Neural progenitor cell (in vitro differentiated cells): ENCODE measurements around the gene SKIL. TPM values are rescaled to one million over a fixed set of nuclear protein-coding genes. Genes with fewer than 3 reads are reported as not detected.

ENCODE experiments used
- DNase-seq: peaks from one replicate; pipeline ENCODE4 v3.0.0-alpha.2; 2016; ENCODE audit warnings: low spot score
- H2AFZ ChIP-seq: fragments of 200-600 bp; sonication (generic); replicated peaks from 2 replicates; pipeline ENCODE4 v1.6.1; 2016; ENCODE audit warnings: antibody characterized with exemption
- H3F3A ChIP-seq: fragments of 200-600 bp; sonication (generic); 2 replicates; pipeline ENCODE4 v1.6.1; 2016; ENCODE audit warnings: antibody characterized with exemption, low read depth
- H3K27ac ChIP-seq: fragments of 200-600 bp; sonication (generic); 2 replicates; pipeline ENCODE4 v1.5.1; 2016; ENCODE audit warnings: mild to moderate bottlenecking
- H3K27me3 ChIP-seq: fragments of 200-600 bp; sonication (generic); 2 replicates; pipeline ENCODE4 v1.6.1; 2016; ENCODE audit warnings: mild to moderate bottlenecking, moderate library complexity
- H3K36me3 ChIP-seq: fragments of 200-600 bp; sonication (generic); 2 replicates; pipeline ENCODE4 v1.5.1; 2016
- H3K4me1 ChIP-seq: fragments of 200-600 bp; sonication (generic); 2 replicates; pipeline ENCODE4 v1.6.1; 2016; ENCODE audit warnings: mixed run types
- H3K4me2 ChIP-seq: fragments of 200-600 bp; sonication (generic); 2 replicates; pipeline ENCODE4 v1.6.1; 2016
- H3K4me3 ChIP-seq: fragments of 200-600 bp; sonication (generic); 2 replicates; pipeline ENCODE4 v1.5.1; 2016
- H3K79me2 ChIP-seq: fragments of 200-600 bp; sonication (generic); 2 replicates; pipeline ENCODE4 v1.6.1; 2016; ENCODE audit warnings: low read depth
- H3K9ac ChIP-seq: fragments of 200-600 bp; sonication (generic); 2 replicates; pipeline ENCODE4 v1.6.1; 2016
- H3K9me3 ChIP-seq: fragments of 200-600 bp; sonication (generic); 2 replicates; pipeline ENCODE4 v1.5.1; 2016; ENCODE audit warnings: low read depth
- H4K20me1 ChIP-seq: fragments of 200-600 bp; sonication (generic); 2 replicates; pipeline ENCODE4 v1.6.1; 2016; ENCODE audit warnings: low read depth
- H3K27ac Mint-ChIP-seq: 3 replicates; pipeline ENCODE4 v1.8.0; 2021; ENCODE audit warnings: mixed read lengths
- H3K27me3 Mint-ChIP-seq: 2 replicates; pipeline ENCODE4 v1.8.0; 2022; ENCODE audit warnings: low read depth, mild to moderate bottlenecking, inconsistent platforms, moderate library complexity, mixed read lengths; ENCODE audit not compliant: insufficient read depth
- H3K36me3 Mint-ChIP-seq: 3 replicates; pipeline ENCODE4 v1.8.0; 2021; ENCODE audit warnings: mixed read lengths
- H3K4me1 Mint-ChIP-seq: 3 replicates; pipeline ENCODE4 v1.8.0; 2021; ENCODE audit warnings: mixed read lengths
- H3K4me3 Mint-ChIP-seq: 3 replicates; pipeline ENCODE4 v1.8.0; 2021; ENCODE audit warnings: mild to moderate bottlenecking, moderate library complexity, mixed read lengths
- H3K9me3 Mint-ChIP-seq: 3 replicates; pipeline ENCODE4 v1.8.0; 2020; ENCODE audit warnings: mixed read lengths
- CTCF ChIP-seq: fragments of 200-600 bp; sonication (generic); IDR thresholded peaks from 2 replicates; pipeline ENCODE4 v1.5.1; 2017; ENCODE audit warnings: antibody characterized with exemption, mild to moderate bottlenecking
- EZH2 ChIP-seq: fragments of 200-600 bp; sonication (generic); IDR thresholded peaks from 2 replicates; pipeline ENCODE4 v1.6.1; 2017; ENCODE audit warnings: antibody characterized with exemption, mild to moderate bottlenecking, moderate library complexity
- EZH2phosphoT487 ChIP-seq: fragments of 200-600 bp; sonication (generic); IDR thresholded peaks from 2 replicates; pipeline ENCODE4 v1.6.1; 2017; ENCODE audit warnings: antibody characterized with exemption
- total RNA-seq: library from RNA; depleted of rRNA; stranded (reverse); fragments of >200 nt; gene quantifications from 2 replicates; pipeline ENCODE4 v1.2.3, GENCODE V29; 2015; ENCODE audit warnings: low replicate concordance

SKIL gene
- total RNA-seq, 1 donor from 2014 or later: 26.6 TPM

- peaks cover 24% of the 10 kb centered on the region for H3K27me3 Mint-ChIP-seq
- H3K27ac ChIP-seq: no peak overlapping the region
- H3K36me3 ChIP-seq: no peaks in the 10 kb centered on the region
- peaks cover 67% of the 10 kb centered on the region for H3K27me3 ChIP-seq
- H3K79me2 ChIP-seq: no peaks in the 10 kb centered on the region
- H3K4me3 Mint-ChIP-seq: peak overlapping the region; percentile 76
- H3K9me3 Mint-ChIP-seq: peaks cover 5% of the 10 kb centered on the region
- peak; percentile 76 for DNase-seq
- H3K4me1 ChIP-seq: peaks cover 12% of the 10 kb centered on the region
- H4K20me1 ChIP-seq: no peaks in the 10 kb centered on the region
- peak overlapping the region; percentile 76 for H3K4me2 ChIP-seq
- no peak overlapping the region for H3K9ac ChIP-seq
- TF ChIP-seq EZH2 (peak; percentile 89), CTCF (no peak)
- peak overlapping the region; percentile 46 for H3K4me3 ChIP-seq
- H3K36me3 Mint-ChIP-seq: peaks cover 2% of the 10 kb centered on the region
- H2AFZ ChIP-seq: peak overlapping the region; percentile 66
- H3F3A ChIP-seq: peaks cover 18% of the 10 kb centered on the region
- no peaks in the 10 kb centered on the region for H3K9me3 ChIP-seq
- H3K4me1 Mint-ChIP-seq: peaks cover 24% of the 10 kb centered on the region
- no peak overlapping the region for H3K27ac Mint-ChIP-seq
These were observed 62.1 kb downstream of the SKIL start for GRCh38 chr3:170419557-170420087.

GRCh38 chr3:170420307-170420821, 62.8 kb downstream of the SKIL start:
- DNase-seq: peak; percentile 50
- H4K20me1 ChIP-seq: no peaks in the 10 kb centered on the region
- H3K27ac ChIP-seq: no peak overlapping the region
- no peak overlapping the region for H3K9ac ChIP-seq
- no peaks in the 10 kb centered on the region for H3K36me3 ChIP-seq
- H3K27me3 ChIP-seq: peaks cover 67% of the 10 kb centered on the region
- TF ChIP-seq EZH2 (no peak), EZH2phosphoT487 (peak; percentile 7)
- Mint-ChIP-seq H3K27me3 (peaks cover 23% of the 10 kb centered on the region), H3K4me1 (peaks cover 30% of the 10 kb centered on the region), H3K27ac (no peak overlapping the region), H3K36me3 (peaks cover 2% of the 10 kb centered on the region), H3K4me3 (peak overlapping the region; percentile 76), H3K9me3 (peaks cover 5% of the 10 kb centered on the region)
- H3F3A ChIP-seq: peaks cover 23% of the 10 kb centered on the region
- no peaks in the 10 kb centered on the region for H3K9me3 ChIP-seq
- peak overlapping the region; percentile 76 for H3K4me2 ChIP-seq
- H3K79me2 ChIP-seq: no peaks in the 10 kb centered on the region
- peak overlapping the region; percentile 46 for H3K4me3 ChIP-seq
- H2AFZ ChIP-seq: peak overlapping the region; percentile 66
- peaks cover 17% of the 10 kb centered on the region for H3K4me1 ChIP-seq

GRCh38 chr3:170421111-170421641, 63.7 kb downstream of the SKIL start:
- H3K4me3 ChIP-seq: no peak overlapping the region
- no peak overlapping the region for H3K9ac ChIP-seq
- H3K9me3 ChIP-seq: no peaks in the 10 kb centered on the region
- H2AFZ ChIP-seq: no peak overlapping the region
- TF ChIP-seq CTCF: no peak
- TF ChIP-seq EZH2: no peak
- TF ChIP-seq EZH2phosphoT487: no peak
- Mint-ChIP-seq H3K36me3 (peaks cover 2% of the 10 kb centered on the region), H3K27me3 (peaks cover 23% of the 10 kb centered on the region), H3K4me1 (peaks cover 38% of the 10 kb centered on the region), H3K27ac (no peak overlapping the region), H3K4me3 (no peak overlapping the region), H3K9me3 (peaks cover 5% of the 10 kb centered on the region)
- no peaks in the 10 kb centered on the region for H3K36me3 ChIP-seq
- H3F3A ChIP-seq: peaks cover 31% of the 10 kb centered on the region
- H3K4me1 ChIP-seq: peaks cover 26% of the 10 kb centered on the region
- no peak overlapping the region for H3K4me2 ChIP-seq
- peak; percentile 20 for DNase-seq
- peaks cover 60% of the 10 kb centered on the region for H3K27me3 ChIP-seq
- H3K79me2 ChIP-seq: no peaks in the 10 kb centered on the region
- H3K27ac ChIP-seq: no peak overlapping the region
- H4K20me1 ChIP-seq: no peaks in the 10 kb centered on the region

GRCh38 chr3:170421758-170422157, 64.2 kb downstream of the SKIL start:
- H3K9ac ChIP-seq: no peak overlapping the region
- H3K79me2 ChIP-seq: no peaks in the 10 kb centered on the region
- H3K27ac ChIP-seq: no peak overlapping the region
- no peaks in the 10 kb centered on the region for H4K20me1 ChIP-seq
- H3K36me3 Mint-ChIP-seq: peaks cover 2% of the 10 kb centered on the region
- H2AFZ ChIP-seq: no peak overlapping the region
- H3K9me3 ChIP-seq: no peaks in the 10 kb centered on the region
- H3K27ac Mint-ChIP-seq: no peak overlapping the region
- TF ChIP-seq EZH2phosphoT487 (no peak), CTCF (no peak)
- DNase-seq: no peak
- H3K36me3 ChIP-seq: no peaks in the 10 kb centered on the region
- H3K4me1 ChIP-seq: peaks cover 30% of the 10 kb centered on the region
- H3K27me3 Mint-ChIP-seq: peaks cover 23% of the 10 kb centered on the region
- H3K4me3 ChIP-seq: no peak overlapping the region
- H3K27me3 ChIP-seq: peaks cover 54% of the 10 kb centered on the region
- H3K4me1 Mint-ChIP-seq: peaks cover 42% of the 10 kb centered on the region
- H3F3A ChIP-seq: peaks cover 36% of the 10 kb centered on the region
- H3K4me3 Mint-ChIP-seq: no peak overlapping the region
- H3K4me2 ChIP-seq: no peak overlapping the region
- peaks cover 5% of the 10 kb centered on the region for H3K9me3 Mint-ChIP-seq
